GM12874 (cell line): ENCODE results near the gene HOXC5.

Source experiments
- TF ChIP-seq, protein P1 (sequence below): IDR thresholded peaks from 2 replicates; pipeline ENCODE4 v1.5.1; 2011; ENCODE audit warnings: low read depth, mild to moderate bottlenecking, control low read depth, low read length, moderate library complexity; ENCODE audit not compliant: insufficient read depth

The HOXC5 gene

DNA sequence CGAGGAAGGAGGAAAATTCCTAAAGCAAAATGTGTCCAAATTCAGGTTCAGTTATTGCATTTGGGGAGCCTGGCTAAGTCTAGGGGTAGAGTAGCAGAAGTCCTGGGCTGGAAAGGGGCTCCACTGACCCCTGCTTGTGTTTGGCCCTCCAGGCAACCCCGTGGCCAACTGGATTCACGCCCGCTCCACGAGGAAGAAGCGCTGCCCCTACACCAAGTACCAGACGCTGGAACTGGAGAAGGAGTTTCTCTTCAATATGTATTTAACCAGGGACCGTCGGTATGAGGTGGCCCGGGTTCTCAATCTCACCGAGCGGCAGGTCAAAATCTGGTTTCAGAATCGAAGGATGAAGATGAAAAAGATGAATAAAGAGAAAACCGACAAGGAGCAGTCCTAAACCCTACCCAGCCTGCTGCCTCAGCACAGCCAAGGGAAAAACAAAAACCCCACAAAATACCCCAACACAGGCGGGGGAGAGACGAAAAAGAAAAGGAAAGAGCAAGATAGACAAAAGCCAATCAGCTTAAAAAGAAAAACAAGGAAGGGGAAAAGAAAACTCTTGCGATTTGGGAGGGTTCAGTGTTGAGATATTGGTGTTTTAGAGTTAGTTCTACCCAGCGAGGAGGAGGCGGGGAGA, 30.5 kb upstream of the HOXC5 start:
- TF ChIP-seq, protein P1, sequence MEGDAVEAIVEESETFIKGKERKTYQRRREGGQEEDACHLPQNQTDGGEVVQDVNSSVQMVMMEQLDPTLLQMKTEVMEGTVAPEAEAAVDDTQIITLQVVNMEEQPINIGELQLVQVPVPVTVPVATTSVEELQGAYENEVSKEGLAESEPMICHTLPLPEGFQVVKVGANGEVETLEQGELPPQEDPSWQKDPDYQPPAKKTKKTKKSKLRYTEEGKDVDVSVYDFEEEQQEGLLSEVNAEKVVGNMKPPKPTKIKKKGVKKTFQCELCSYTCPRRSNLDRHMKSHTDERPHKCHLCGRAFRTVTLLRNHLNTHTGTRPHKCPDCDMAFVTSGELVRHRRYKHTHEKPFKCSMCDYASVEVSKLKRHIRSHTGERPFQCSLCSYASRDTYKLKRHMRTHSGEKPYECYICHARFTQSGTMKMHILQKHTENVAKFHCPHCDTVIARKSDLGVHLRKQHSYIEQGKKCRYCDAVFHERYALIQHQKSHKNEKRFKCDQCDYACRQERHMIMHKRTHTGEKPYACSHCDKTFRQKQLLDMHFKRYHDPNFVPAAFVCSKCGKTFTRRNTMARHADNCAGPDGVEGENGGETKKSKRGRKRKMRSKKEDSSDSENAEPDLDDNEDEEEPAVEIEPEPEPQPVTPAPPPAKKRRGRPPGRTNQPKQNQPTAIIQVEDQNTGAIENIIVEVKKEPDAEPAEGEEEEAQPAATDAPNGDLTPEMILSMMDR = no peak

GRCh38 chr12:54002915-54003389, 29.9 kb upstream of the HOXC5 start:
- TF ChIP-seq, protein P1 = no peak

DNA sequence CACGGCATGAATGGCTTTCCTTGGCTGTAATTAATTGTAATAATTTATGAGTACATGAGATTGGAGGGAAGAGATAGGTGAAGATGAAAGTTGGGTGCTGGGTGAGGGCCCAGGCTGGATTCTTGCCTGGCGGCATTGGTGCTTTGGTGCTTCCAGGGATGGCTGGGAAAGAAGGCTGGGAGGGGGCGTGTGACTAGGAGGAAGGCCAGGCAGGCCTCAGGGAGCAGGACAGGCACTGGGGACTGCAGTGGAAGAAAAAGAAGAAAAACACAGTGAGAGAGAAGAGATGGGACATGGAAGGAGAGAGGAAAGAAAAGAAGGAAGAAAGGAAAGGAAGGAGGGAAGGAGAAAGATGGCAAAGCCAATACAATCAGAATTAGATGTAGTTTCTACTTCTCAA, 29.2 kb upstream of the HOXC5 start:
- TF ChIP-seq, protein P1 = no peak

DNA sequence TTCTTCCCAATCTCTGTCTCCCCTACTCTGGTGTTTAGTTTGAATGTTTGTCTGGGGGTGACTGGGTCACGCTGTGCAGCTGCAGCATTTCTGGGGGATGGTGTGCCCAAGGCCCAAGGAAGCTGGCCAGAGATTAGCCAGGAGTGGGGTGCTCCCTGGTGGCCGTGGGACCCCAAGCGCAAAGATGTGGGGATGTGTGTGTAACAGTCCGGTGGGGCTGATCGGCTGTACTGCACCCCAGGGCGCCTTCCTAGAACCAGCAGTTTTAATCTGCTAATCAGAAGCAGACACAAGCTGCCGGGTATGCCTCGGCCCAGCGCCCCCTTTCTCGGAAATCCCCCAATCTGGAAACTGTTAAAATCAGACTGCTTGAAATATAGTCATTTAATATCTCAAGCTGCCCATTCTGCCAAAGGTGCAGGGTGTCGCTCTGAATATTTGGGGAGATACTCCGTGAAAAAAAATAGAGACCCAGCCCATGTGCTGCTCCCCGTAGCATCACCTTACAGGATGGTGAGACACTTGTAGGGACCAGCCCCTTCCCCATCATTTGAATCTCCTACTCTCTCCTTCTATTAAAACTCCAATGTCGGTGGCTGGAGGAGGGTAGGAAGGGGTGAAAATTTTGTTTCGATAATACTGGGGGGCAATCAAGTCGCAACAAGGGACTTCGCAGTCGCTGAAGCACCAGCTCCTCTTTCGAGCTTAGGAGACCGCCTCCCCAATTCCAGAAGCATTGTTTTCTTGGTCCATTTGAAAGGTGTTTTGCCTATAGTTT, 28.6 kb upstream of the HOXC5 start:
- TF ChIP-seq, protein P1 = no peak

- TF ChIP-seq, protein P1 = no peak
Observed at GRCh38 chr12:54004841-54005530, 27.9 kb upstream of the HOXC5 start.

- TF ChIP-seq, protein P1 = no peak
Observed at GRCh38 chr12:54005531-54005852, 27.4 kb upstream of the HOXC5 start.

DNA sequence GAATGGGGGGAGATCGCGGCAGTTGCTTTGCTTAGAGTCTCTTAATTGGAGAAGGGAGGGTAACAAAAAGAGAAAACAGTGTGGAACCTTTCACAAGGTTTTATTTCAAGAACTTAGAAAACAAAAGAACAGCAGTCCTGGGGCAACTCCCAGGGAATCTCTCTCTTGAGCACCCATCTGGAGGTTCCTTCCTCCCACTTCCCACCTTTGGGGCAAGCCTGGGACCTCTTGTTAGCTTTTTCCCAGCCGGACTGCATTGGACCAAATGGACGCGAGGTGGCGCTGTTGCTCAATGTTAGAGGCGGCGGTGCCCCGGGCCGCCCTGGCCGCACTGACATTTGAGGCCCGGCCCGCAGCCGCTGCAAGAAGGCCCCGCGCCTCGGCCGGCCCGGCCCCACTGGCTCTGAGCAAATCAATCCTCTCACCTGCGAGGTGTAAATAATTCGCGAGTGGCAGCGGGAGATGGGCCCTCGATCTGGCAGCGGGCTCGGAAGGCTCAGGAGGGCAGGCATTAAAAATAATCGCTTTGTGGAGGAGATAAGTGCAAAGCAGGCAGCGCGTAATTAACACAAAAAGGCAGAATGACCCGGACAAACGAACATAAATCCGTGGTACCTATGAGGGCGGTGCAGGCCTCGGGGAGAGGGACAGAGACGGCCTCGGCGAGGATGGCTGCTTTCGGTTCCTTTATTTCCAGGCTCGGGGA, 26.8 kb upstream of the HOXC5 start:
- TF ChIP-seq, protein P1 = peak; percentile 85
